Measurements from ENCODE around the gene VPS72. TPM values are rescaled to one million over a fixed set of nuclear protein-coding genes. Genes with fewer than 3 reads are reported as not detected.

The VPS72 gene
- total RNA-seq, 4 donors from 2014 or later: 21.9 to 39.2 (median 26.5) TPM

DNA sequence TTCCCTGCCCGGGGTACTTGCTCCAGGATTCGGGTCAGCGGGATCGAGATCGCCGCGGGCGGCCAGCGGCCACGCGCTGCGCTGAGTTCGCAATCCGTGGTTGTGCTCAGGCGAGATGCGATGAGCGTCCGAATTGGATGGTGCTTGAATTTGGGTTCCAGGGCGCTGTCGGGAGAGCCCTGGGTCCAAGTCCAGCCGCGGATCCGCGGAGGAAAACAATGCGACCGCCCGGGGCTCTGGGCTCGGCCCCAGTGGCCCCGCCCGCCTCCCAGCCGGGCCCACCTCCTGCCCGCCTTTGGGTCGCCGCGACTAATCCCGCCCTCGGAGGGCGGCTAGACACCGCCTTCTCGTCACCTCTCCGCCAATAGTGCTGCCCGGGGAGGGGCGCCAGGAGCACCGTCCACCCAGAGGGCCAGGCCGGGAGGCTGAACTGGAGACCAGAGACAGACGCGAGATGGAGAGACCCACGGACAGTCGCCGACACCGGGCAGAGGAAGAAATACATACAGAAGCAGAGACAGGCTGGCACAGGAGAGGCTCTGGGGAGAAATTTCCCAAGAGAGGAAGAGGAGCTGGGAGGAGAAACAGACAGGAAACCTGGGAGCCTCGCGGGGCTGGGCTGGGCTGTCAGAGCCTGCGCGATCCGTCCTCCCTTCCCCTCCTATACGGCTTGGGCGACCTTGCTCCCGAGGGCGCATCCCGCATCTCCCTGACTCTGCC lies 43.4 kb downstream of the VPS72 start, which contains the start of gene SEMA6C:
SEMA6C (minus strand) TSS at position 220 of the 720 bp plus-strand sequence. CDS start 4,010 bp downstream, outside the sequence.
- no peak for TF ChIP-seq CTCF (IDR thresholded peaks at IDR 0.05; ENCODE audit: low read depth)

- TF ChIP-seq CTCF (IDR thresholded peaks at IDR 0.05; ENCODE audit: low read depth): no peak
Measured at GRCh38 chr1:151146072-151146411, 44.0 kb downstream of the VPS72 start.

GRCh38 chr1:151145304-151146071 lies 44.5 kb downstream of the VPS72 start:
- TF ChIP-seq CTCF (IDR thresholded peaks at IDR 0.05; ENCODE audit: low read depth): no peak

- no peak for TF ChIP-seq CTCF (IDR thresholded peaks at IDR 0.05; ENCODE audit: low read depth)
Measured at GRCh38 chr1:151144474-151145303, 45.3 kb downstream of the VPS72 start.

DNA sequence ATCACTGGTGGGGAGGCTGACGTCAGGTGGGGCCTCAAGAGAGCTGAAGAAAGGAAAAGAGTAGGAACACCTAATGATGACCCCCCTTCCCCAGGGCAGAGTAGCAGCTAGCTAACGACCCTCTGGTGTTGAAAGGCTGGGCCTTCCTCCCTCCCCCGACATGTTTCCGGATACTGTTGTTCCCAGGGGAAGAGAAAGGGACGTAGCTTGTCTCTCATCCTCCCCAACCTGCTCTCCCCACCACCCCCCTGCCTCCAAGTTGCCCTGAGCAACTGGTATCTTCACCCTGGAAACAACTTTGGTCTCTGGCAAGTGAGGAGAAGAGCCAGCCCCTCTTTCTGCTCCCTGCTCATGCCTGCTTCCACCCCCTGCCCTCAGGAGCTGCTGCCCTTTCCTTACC lies 46.0 kb downstream of the VPS72 start:
- TF ChIP-seq CTCF (IDR thresholded peaks at IDR 0.05; ENCODE audit: low read depth): no peak

GRCh38 chr1:151143057-151143435 lies 47.0 kb downstream of the VPS72 start:
- no peak for TF ChIP-seq CTCF (IDR thresholded peaks at IDR 0.05; ENCODE audit: low read depth)
